NB4 (cell line): ENCODE data around the gene FBXW8.

Experiments
- DNase-seq: peaks from one replicate; pipeline ENCODE4 v3.0.0; 2010; ENCODE audit warnings: low read depth
- H3K4me3 ChIP-seq: one replicate; pipeline ENCODE4 v1.5.1; 2011; ENCODE audit warnings: mild to moderate bottlenecking, low read depth, low read length, moderate library complexity
- CTCF ChIP-seq: IDR thresholded peaks from one replicate; pipeline ENCODE4 v1.5.1; 2012; ENCODE audit warnings: low read depth, low read length
- MAX ChIP-seq: IDR thresholded peaks from 2 replicates; pipeline ENCODE4 v1.6.1; 2011; ENCODE audit warnings: low read depth, low read length
- MYC ChIP-seq: IDR thresholded peaks from 2 replicates; pipeline ENCODE4 v1.6.1; 2011; ENCODE audit warnings: low read depth, low read length
- POLR2A ChIP-seq: IDR thresholded peaks from 2 replicates; pipeline ENCODE4 v1.6.1; 2011; ENCODE audit warnings: mild to moderate bottlenecking; ENCODE audit not compliant: insufficient read length; ENCODE audit errors: extremely low read depth

The FBXW8 gene

DNA sequence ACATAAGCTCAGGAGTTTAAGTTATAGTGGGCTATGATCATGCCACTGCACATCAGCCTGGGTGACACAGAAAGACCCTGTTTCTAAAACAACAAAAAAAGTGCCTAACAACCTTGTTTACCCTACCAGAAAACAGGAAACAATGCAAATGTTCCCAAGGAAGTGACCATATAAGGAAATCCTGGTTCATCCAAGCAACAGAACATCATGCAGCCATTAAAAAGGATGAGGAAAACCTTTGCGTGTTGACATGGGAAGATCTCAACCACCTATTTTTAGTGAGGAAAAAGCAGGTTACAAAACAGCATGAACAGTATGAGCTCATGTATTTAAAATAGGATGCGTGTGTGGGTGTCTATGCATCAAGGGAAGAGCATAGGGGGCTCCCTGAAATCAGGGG lies 43.2 kb upstream of the FBXW8 start:
- H3K4me3 ChIP-seq, result no peak overlapping the region
- DNase-seq, result no peak
- TF ChIP-seq MYC, result no peak
- TF ChIP-seq POLR2A, result no peak
- no peak for TF ChIP-seq CTCF
- no peak for TF ChIP-seq MAX

DNA sequence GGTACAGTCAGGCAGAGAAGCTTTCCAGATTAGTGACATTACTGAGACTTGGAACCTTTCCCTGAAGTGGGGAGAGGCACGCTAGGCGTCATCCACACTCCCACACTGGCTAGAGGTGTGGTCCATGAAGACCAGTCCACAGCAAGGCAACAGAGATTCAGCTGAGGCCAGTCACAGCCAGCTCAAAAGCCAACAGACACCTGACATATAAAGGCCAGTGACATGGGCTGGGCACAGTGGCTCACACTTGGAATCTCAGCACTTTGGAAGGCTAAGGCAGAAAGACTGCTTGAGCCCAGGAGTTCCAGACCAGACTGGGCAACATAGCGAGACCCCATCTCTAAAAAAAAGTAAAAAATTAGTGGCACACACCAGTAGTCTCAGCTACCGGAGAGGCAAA lies 40.4 kb upstream of the FBXW8 start:
- H3K4me3 ChIP-seq, result no peak overlapping the region
- DNase-seq, result no peak
- TF ChIP-seq MYC, result no peak
- TF ChIP-seq POLR2A, result no peak
- TF ChIP-seq MAX, result no peak
- no peak for TF ChIP-seq CTCF

DNA sequence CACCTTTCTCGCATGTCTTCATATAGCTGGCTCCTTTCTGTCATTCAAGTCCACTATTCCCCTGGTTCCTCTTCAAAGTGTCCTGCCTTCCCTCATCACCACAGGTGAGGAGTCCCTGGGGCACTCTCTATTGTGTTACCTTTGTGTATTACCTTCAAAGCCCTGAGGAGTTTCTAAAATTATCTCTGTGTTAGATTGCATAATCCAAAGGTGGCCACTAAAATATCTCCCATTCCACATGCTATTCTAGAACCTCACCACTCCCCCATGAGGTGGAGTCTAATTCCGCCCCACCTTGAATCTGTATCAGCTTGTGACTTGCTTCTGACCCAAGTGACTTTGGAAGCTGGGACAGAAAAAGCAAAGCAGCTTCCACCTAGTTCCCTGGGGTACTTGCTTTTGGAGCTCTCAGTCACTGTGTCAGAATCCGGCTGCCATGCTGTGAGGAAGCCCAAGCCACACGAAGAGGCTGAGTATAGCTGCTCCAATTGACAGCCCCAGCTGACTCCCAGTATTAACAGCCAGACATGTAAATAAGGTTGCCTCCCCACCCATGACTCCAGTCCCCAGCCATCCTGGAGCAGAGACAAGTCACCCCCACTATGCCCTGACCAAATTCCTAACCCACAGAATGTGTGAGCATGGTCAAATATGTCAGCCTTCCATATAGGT lies 36.3 kb upstream of the FBXW8 start:
- no peak for DNase-seq

DNA sequence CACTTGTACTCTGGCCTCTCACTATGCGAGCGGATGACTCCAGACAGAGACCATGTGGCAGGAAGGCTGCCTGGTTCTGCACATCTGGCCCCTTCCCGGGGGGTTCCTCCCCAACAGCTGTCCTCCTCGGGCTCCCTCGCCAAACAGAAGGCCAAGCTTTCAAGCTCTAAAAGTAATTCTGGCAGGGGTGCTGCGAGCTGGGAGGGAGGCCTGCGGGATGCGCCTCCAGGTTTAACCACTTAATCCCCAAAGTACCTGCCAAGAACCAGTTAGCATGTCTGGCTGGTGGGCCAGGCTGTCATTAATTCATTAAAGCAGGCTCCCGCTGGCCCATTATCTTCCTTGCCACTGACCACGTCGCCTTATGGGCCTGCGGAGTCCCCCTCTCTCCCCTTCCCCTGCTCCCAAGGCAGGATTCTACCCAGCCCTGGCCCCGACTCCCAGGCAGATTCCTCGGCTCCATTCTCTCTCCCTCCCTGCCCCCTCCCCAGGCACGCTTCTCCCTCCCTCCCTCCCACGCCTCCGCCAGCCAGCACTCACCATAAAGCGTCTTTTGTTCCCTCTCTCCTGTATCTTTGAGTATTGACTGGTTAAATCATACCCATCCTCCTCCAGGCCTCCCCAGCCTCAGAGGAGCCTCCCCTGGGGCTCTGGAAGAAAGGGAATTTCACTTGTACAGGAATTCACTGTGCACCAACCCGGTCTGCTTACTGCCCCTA lies 34.4 kb upstream of the FBXW8 start:
- TF ChIP-seq CTCF, result no peak
- no peak for TF ChIP-seq MAX
- TF ChIP-seq POLR2A, result no peak
- TF ChIP-seq MYC, result no peak
- no peak overlapping the region for H3K4me3 ChIP-seq
- no peak for DNase-seq

More for the DNA sequence above, 36.3 kb upstream of the FBXW8 start:
- no peak for TF ChIP-seq MYC
- no peak for TF ChIP-seq MAX
- H3K4me3 ChIP-seq, result no peak overlapping the region

DNA sequence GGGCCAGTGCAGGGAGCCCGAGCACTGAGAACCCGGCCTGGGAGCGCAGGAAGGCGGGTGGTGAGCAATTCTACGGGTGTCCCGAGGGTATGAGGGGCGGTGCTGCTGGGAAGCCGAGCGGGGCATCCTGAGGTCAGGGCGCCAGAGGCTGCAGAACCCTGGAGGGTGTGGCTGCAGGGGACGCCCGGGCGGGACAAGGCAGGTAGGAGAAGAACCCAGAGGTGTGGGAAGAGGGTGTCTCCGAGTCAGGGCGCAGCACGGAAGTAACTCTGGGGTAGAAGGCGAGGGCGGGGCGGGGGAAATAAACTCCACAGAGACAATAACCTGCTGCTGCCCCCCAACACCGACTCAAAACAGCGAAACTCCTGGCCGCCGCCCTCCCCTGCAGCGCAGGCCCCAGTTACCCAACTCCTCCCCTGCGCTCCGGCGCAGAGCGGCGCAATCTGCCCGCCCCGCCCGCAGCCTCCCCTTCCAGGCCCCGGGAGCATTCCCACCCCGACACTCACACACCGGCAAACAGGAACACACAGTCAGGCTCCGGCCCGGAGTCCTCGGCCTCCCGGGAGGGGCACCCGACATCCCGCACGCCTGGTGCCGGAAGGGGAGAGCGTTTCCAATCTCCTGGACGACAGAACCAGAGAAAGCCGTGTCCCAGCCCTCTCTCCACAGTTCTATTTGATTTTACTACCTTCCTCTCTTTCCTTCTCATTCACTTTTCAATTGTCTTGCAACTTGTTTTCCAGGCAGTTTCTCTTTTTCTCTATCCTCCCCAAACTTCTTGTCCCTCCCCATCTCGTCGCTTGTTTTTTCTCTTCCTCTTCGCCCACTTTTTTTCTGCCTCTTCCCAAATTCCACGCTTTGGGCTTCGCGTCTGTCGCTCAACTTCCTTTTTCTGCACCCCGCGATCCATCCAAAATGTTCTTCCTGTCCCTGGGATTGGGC lies 31.9 kb upstream of the FBXW8 start:
- no peak overlapping the region for H3K4me3 ChIP-seq
- peak; percentile 39 for DNase-seq
- no peak for TF ChIP-seq MAX
- no peak for TF ChIP-seq CTCF
- no peak for TF ChIP-seq POLR2A
- no peak for TF ChIP-seq MYC
